CD4-positive, alpha-beta T cell treated with Interleukin-15 for 4 hours (primary cell): ENCODE results near the gene SVOP.
"Not testable (repeated sequence)": the region's sequence is repeated elsewhere in the genome, so short reads cannot be mapped to it uniquely, and the experiment has no call there.

Experiments used
- DNase-seq: peaks from one replicate; pipeline ENCODE4 v3.0.0-alpha.2; 2020; ENCODE audit warnings: low spot score

The SVOP gene

GRCh38 chr12:109020796-109021380, at the start of gene SVOP:
Gene SVOP, minus strand, starts transcription at chr12:109021068. Its CDS starts 200 bp downstream, at chr12:109020868.
- DNase-seq, result no peak

- no peak for DNase-seq
These were observed 48.7 kb upstream of the SVOP start for GRCh38 chr12:109069307-109070271.

- DNase-seq, result no peak
These were observed 45.0 kb upstream of the SVOP start for GRCh38 chr12:109065853-109066193.

GRCh38 chr12:109065154-109065852, 44.4 kb upstream of the SVOP start:
- no peak for DNase-seq

- no peak for DNase-seq
These were observed 43.3 kb upstream of the SVOP start for GRCh38 chr12:109064143-109064542.

GRCh38 chr12:109058773-109059172, 37.9 kb upstream of the SVOP start:
- DNase-seq, result no peak

GRCh38 chr12:109057376-109057775, 36.5 kb upstream of the SVOP start:
- DNase-seq, result no peak

- DNase-seq, result no peak
These were observed 36.0 kb upstream of the SVOP start for GRCh38 chr12:109056891-109057290.

- no peak for DNase-seq
These were observed 33.7 kb upstream of the SVOP start for GRCh38 chr12:109054520-109054919.

GRCh38 chr12:109054124-109054513, 33.3 kb upstream of the SVOP start:
- DNase-seq, result not testable (repeated sequence)

GRCh38 chr12:109053382-109054123, 32.7 kb upstream of the SVOP start:
- DNase-seq, result peak; percentile 65

GRCh38 chr12:109052414-109053323, 31.8 kb upstream of the SVOP start, which contains the start of gene USP30:
Gene USP30, plus strand, starts transcription at chr12:109052576. Its CDS starts 103 bp downstream, at chr12:109052679.
- peak; percentile 85 for DNase-seq

GRCh38 chr12:109052097-109052413, 31.2 kb upstream of the SVOP start:
- DNase-seq, result no peak

- DNase-seq, result not testable (repeated sequence)
These were observed 28.9 kb upstream of the SVOP start for GRCh38 chr12:109049794-109050193.

GRCh38 chr12:109048706-109049105, 27.8 kb upstream of the SVOP start:
- DNase-seq, result not testable (repeated sequence)

- DNase-seq, result no peak
These were observed 26.4 kb upstream of the SVOP start for GRCh38 chr12:109047081-109047805.

- no peak for DNase-seq
These were observed 23.4 kb upstream of the SVOP start for GRCh38 chr12:109044241-109044640.

- no peak for DNase-seq
These were observed 16.1 kb upstream of the SVOP start for GRCh38 chr12:109036975-109037374.

GRCh38 chr12:109033239-109034196, 12.7 kb upstream of the SVOP start:
- DNase-seq, result no peak
